ENCODE measurements around the gene NPC1.

NPC1 gene

DNA sequence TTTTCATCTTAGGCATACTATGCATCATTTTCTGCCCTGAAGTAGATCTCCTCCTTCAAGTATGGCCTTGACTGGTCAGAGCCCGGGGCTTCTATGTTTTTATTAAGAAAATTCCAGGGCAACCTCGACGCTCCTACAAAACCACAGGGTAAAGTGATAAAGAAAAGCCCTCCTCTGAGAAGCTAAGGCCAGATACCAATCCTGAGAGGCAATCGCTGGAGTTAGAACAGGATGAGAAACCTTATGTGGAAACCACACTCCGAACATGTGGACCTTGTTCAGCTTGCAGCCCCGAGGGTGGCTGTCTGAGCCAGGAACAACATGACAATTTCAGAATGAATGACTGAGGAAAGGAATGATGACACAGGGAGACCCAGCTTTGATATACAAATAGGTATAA lies 47.4 kb downstream of the NPC1 start:
- DNase-seq (ENCODE audit: low read depth), result no peak
- H3K4me3 ChIP-seq (ENCODE audit: control insufficient read depth, low read depth, low read length), result no peak overlapping the region
- TF ChIP-seq, protein P1, sequence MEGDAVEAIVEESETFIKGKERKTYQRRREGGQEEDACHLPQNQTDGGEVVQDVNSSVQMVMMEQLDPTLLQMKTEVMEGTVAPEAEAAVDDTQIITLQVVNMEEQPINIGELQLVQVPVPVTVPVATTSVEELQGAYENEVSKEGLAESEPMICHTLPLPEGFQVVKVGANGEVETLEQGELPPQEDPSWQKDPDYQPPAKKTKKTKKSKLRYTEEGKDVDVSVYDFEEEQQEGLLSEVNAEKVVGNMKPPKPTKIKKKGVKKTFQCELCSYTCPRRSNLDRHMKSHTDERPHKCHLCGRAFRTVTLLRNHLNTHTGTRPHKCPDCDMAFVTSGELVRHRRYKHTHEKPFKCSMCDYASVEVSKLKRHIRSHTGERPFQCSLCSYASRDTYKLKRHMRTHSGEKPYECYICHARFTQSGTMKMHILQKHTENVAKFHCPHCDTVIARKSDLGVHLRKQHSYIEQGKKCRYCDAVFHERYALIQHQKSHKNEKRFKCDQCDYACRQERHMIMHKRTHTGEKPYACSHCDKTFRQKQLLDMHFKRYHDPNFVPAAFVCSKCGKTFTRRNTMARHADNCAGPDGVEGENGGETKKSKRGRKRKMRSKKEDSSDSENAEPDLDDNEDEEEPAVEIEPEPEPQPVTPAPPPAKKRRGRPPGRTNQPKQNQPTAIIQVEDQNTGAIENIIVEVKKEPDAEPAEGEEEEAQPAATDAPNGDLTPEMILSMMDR (conservative IDR thresholded peaks at IDR 0.05; ENCODE audit: control insufficient read depth, insufficient read depth, low read depth, low read length), result no peak

DNA sequence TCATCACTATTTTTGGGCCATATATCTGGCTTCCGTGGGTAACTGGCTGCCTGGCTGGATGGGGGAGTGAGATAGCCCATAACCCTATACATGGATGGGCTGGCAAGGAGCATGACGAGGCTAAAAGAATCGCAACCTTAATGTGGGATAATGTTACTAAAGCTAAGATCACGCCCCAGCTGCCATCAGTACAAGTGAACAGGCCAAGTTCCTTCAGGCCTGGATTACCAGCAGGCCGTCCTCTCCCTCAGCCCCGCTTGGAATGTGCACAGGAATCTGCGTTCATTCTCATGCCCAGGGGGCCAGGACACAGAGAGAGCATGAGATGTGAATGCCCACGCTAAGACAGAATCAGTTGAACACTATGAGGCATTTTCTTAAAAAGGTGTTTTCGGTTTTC lies 48.3 kb downstream of the NPC1 start:
- DNase-seq (ENCODE audit: low read depth), result no peak
- no peak overlapping the region for H3K4me3 ChIP-seq (ENCODE audit: control insufficient read depth, low read depth, low read length)
- TF ChIP-seq, protein P1 (conservative IDR thresholded peaks at IDR 0.05; ENCODE audit: control insufficient read depth, insufficient read depth, low read depth, low read length), result no peak

DNA sequence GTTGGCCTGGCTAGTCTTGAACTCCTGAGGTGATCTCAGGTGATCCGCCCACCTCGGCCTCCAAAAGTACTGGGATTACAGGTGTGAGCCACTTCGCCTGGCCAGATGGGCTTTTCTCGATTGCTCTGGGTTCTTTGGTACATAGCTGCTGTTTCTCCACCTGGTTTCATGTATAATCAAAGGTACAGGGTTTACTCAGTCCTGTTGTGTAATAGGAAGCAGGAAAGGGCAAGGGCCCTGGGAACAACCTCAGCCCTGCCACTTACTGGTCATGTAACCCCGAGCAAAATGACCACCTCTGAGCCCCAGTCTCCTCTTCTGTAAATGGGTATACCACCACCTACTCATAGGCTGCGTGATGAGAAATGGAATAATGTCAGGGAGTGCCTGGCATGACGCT lies 49.0 kb downstream of the NPC1 start:
- no peak for DNase-seq (ENCODE audit: low read depth)
- no peak overlapping the region for H3K4me3 ChIP-seq (ENCODE audit: control insufficient read depth, low read depth, low read length)
- TF ChIP-seq, protein P1 (conservative IDR thresholded peaks at IDR 0.05; ENCODE audit: control insufficient read depth, insufficient read depth, low read depth, low read length), result no peak

DNA sequence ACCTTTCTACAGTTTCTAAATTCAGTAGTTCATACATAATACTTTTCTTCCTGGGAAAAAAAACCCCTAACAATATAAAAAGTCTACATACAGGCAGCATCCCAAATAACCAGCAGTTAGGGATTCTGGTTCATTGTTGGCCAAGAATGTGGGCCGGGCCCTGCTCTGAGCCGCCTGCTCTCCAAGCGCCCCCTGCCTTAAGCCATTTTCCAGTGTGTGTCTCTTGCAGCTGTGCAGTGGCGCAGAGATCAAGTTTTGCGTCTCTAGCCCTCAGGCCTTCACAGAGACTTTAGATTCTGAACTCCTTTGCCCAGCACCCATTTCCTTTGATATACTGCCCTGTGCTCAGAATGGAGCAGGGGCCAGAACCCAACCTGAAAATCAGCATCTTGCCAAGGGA lies 50.1 kb downstream of the NPC1 start:
- H3K4me3 ChIP-seq (ENCODE audit: control insufficient read depth, low read depth, low read length), result no peak overlapping the region
- no peak for DNase-seq (ENCODE audit: low read depth)
- TF ChIP-seq, protein P1 (conservative IDR thresholded peaks at IDR 0.05; ENCODE audit: control insufficient read depth, insufficient read depth, low read depth, low read length), result no peak

DNA sequence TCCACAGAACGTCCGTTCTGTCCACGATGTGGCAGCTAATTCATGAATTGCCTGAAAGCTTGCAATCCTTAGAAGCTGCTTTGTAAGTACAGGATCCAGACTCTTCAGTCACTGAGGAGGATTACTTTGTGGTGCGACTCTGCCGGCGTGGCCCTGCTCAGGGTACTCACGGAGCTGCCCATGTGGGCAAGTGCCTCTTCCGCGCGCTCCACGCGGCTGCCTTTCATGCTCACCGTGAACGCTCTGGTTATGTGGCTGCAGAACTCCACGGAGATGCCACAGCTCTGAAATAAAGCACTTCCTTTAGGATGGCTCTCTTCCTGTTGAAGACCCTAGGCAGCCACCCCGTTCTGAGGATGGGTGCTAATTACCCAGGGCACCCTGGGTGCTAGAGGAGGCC lies 52.0 kb downstream of the NPC1 start:
- no peak for DNase-seq (ENCODE audit: low read depth)
- H3K4me3 ChIP-seq (ENCODE audit: control insufficient read depth, low read depth, low read length), result no peak overlapping the region
- TF ChIP-seq, protein P1 (conservative IDR thresholded peaks at IDR 0.05; ENCODE audit: control insufficient read depth, insufficient read depth, low read depth, low read length), result no peak

DNA sequence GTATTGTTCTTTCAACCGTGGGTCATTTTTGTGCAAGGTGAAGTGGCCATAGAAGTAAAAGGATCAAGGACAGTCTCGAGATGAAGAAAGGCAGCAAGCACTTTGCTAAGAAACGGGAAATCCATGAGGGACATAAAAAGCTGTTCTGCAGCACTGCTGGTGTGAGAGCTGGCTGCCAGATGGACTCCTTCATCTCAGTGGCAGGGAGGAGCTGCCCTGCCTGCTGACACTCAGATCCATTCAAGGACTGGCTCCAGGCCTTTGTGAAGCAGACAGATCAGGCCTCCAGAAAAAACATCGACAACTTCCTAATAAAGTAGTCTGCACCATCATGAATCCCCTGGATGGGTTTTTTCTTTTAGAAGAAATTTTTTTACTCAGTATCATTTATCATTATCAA lies 53.5 kb downstream of the NPC1 start:
- no peak for DNase-seq (ENCODE audit: low read depth)
- H3K4me3 ChIP-seq (ENCODE audit: control insufficient read depth, low read depth, low read length), result no peak overlapping the region
- TF ChIP-seq, protein P1 (conservative IDR thresholded peaks at IDR 0.05; ENCODE audit: control insufficient read depth, insufficient read depth, low read depth, low read length), result no peak

DNA sequence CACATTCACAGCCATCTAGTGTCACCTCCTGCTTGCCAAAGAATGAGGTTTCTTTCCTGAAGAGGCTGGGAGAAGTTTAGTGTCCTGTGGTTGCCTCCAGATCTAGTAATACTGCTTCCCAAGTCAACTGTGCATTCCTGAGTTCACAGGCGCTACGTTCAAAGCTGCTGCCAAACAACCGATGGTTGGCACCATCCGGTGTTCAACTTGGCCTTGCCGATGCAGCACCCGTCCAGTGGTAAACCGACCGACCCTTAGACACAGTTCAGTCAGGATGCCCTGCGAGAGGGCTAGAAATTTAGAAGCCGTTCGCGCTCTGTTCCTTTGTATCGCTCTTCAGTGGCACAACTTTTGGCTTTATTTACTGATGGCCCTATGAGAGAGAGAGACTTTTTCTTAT lies 54.4 kb downstream of the NPC1 start:
- DNase-seq (ENCODE audit: low read depth), result no peak
- TF ChIP-seq, protein P1 (conservative IDR thresholded peaks at IDR 0.05; ENCODE audit: control insufficient read depth, insufficient read depth, low read depth, low read length), result no peak
- H3K4me3 ChIP-seq (ENCODE audit: control insufficient read depth, low read depth, low read length), result no peak overlapping the region

Data from fibroblast of mammary gland (primary cell).